Osteocyte (in vitro differentiated cells): ENCODE data around the gene PCCB. TPM values are rescaled to one million over a fixed set of nuclear protein-coding genes. Genes with fewer than 3 reads are reported as not detected.
"Not testable (repeated sequence)": the region's sequence is repeated elsewhere in the genome, so short reads cannot be mapped to it uniquely, and the experiment has no call there.

Experiments used
- DNase-seq: peaks from one replicate; pipeline ENCODE4 v3.0.0; 2021; ENCODE audit warnings: mixed read lengths; ENCODE audit not compliant: unreplicated experiment; ENCODE audit errors: extremely low spot score
- H3K27ac Mint-ChIP-seq: one replicate; pipeline ENCODE4 v1.8.0; 2021; ENCODE audit warnings: mild to moderate bottlenecking, mixed read lengths; ENCODE audit not compliant: unreplicated experiment
- H3K27me3 Mint-ChIP-seq: one replicate; pipeline ENCODE4 v1.8.0; 2021; ENCODE audit warnings: mixed read lengths; ENCODE audit not compliant: unreplicated experiment
- H3K36me3 Mint-ChIP-seq: one replicate; pipeline ENCODE4 v1.8.0; 2021; ENCODE audit warnings: mixed read lengths; ENCODE audit not compliant: unreplicated experiment
- H3K4me1 Mint-ChIP-seq: one replicate; pipeline ENCODE4 v1.8.0; 2021; ENCODE audit warnings: mixed read lengths; ENCODE audit not compliant: unreplicated experiment
- H3K4me3 Mint-ChIP-seq: one replicate; pipeline ENCODE4 v1.8.0; 2021; ENCODE audit warnings: mild to moderate bottlenecking, moderate library complexity, mixed read lengths; ENCODE audit not compliant: unreplicated experiment
- H3K9me3 Mint-ChIP-seq: one replicate; pipeline ENCODE4 v1.8.0; 2021; ENCODE audit warnings: mixed read lengths; ENCODE audit not compliant: unreplicated experiment
- CTCF ChIP-seq: fragments of 200-600 bp; sonication (generic); IDR thresholded peaks from 2 replicates; pipeline ENCODE4 v1.5.0; 2021; ENCODE audit warnings: antibody characterized with exemption, mild to moderate bottlenecking, moderate library complexity
- total RNA-seq: library from RNA; stranded (reverse); gene quantifications from 2 replicates; pipeline ENCODE4 v1.2.1, GENCODE V29; 2021

PCCB gene
- total RNA-seq, 1 donor from 2014 or later, result 37.4 TPM

GRCh38 chr3:136270179-136270578 is 20.0 kb downstream of the PCCB start:
- Mint-ChIP-seq H3K27me3 (no peaks in the 10 kb centered on the region), H3K36me3 (peaks cover 49% of the 10 kb centered on the region), H3K4me1 (peaks cover 4% of the 10 kb centered on the region), H3K27ac (no peak overlapping the region), H3K9me3 (peaks cover 5% of the 10 kb centered on the region), H3K4me3 (no peak overlapping the region)
- no peak for TF ChIP-seq CTCF
- no peak for DNase-seq

GRCh38 chr3:136271626-136272025 is 21.5 kb downstream of the PCCB start:
- not testable (repeated sequence) for H3K4me1 Mint-ChIP-seq, H3K9me3 Mint-ChIP-seq, H3K27me3 Mint-ChIP-seq, H3K4me3 Mint-ChIP-seq, DNase-seq, H3K27ac Mint-ChIP-seq
- H3K36me3 Mint-ChIP-seq, result peaks cover 46% of the 10 kb centered on the region

GRCh38 chr3:136276049-136276755 is 26.1 kb downstream of the PCCB start:
- TF ChIP-seq CTCF, result no peak
- Mint-ChIP-seq H3K4me3 (no peak overlapping the region), H3K27ac (no peak overlapping the region), H3K9me3 (peaks cover 25% of the 10 kb centered on the region), H3K27me3 (no peaks in the 10 kb centered on the region), H3K4me1 (peaks cover 3% of the 10 kb centered on the region), H3K36me3 (peaks cover 59% of the 10 kb centered on the region)
- DNase-seq, result no peak

- Mint-ChIP-seq H3K4me3 (no peak overlapping the region), H3K36me3 (peaks cover 64% of the 10 kb centered on the region), H3K9me3 (peaks cover 30% of the 10 kb centered on the region), H3K27me3 (no peaks in the 10 kb centered on the region), H3K4me1 (peaks cover 2% of the 10 kb centered on the region), H3K27ac (no peak overlapping the region)
- TF ChIP-seq CTCF, result no peak
- DNase-seq, result no peak
Observed at GRCh38 chr3:136277115-136277514, 27.0 kb downstream of the PCCB start.

GRCh38 chr3:136277634-136278033 is 27.5 kb downstream of the PCCB start:
- peaks cover 67% of the 10 kb centered on the region for H3K36me3 Mint-ChIP-seq
- H3K9me3 Mint-ChIP-seq, result peaks cover 30% of the 10 kb centered on the region
- H3K4me3 Mint-ChIP-seq, result no peak overlapping the region
- no peak for TF ChIP-seq CTCF
- H3K27me3 Mint-ChIP-seq, result no peaks in the 10 kb centered on the region
- no peak overlapping the region for H3K27ac Mint-ChIP-seq
- no peak for DNase-seq
- peaks cover 2% of the 10 kb centered on the region for H3K4me1 Mint-ChIP-seq
